NCI-H345 treated with DMSO at 0.1 percent for 48 hours (cell line): Measurements from ENCODE around the gene YPEL3.
"Not testable (repeated sequence)": the region's sequence is repeated elsewhere in the genome, so short reads cannot be mapped to it uniquely, and the experiment has no call there.

Experiments used
- DNase-seq: peaks from one replicate; lab custom pipeline; 2025; ENCODE audit not compliant: unreplicated experiment; lab: John Stamatoyannopoulos, UW

YPEL3 gene

GRCh38 chr16:30117768-30118167 lies 21.8 kb upstream of the YPEL3 start:
- no peak for DNase-seq

GRCh38 chr16:30116291-30117207 lies 20.5 kb upstream of the YPEL3 start:
- DNase-seq, result no peak

GRCh38 chr16:30115238-30115637 lies 19.2 kb upstream of the YPEL3 start:
- no peak for DNase-seq

DNA sequence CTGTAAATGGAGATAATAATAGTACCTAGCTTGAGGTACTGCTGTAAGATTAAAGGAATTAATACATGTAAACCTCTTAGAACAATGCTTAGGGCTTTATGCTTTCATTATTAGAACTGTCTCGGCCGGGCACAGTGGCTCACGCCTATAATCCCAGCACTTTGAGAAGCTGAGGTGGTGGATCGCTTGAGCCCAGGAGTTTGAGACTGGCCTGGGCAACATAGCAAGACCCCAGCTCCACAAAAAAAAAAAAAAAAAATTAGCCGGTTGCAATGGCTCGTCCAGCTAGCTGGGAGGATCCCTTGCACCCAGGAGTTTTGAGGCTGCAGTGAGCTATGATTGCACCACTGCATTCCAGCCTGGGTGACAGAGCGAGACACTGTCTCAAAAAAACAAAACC lies 18.8 kb upstream of the YPEL3 start:
- not testable (repeated sequence) for DNase-seq

DNA sequence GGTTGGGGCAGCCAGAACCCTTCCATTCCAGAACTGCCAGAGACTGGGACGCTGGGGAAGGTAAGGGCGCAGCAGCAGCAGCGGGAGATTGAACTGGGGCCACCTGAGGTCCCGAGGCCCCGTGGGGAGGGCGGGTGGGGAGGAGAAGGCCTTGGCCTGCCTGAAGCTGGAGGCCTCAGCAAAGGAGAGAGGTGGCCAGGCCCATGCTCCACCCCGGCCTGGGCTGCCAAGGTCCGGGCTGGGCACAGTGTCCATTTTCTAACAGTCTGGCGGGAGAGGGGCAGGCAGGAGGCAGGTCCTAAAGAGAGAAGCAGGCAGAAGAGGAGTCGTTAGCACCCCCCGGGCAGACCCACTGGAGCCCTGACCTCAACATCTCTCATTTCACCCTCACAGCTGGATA lies 18.4 kb upstream of the YPEL3 start:
- DNase-seq, result no peak

DNA sequence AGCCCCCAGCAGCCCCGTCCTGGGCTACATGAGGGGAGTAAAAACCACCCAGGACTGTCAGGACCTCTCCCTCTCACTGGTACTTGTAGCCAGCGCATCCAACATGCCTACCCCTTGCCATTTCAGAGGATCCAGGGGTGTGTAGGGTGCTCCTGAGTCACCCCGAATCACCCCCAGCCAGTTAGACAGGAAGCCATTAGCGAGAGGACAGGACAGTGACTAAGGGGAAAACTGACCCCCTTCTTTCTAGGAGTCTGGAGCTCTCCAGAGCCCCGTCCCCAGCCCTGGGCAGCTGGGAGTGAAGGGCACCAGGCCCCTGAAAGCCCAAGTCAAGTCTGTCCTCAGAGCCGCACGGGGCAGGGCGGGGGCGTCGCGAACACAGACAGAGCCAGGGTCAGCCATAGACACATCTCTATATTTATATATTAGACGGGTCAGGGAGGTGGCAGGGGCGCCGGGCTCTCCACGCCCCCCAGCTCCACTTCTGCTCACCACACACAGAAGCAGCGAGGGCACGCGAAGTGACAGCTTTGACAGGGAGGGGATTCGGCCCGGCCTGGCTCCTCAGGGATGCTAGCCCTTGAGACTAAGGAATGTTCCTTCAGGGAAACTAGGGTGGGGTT lies 17.8 kb upstream of the YPEL3 start:
- DNase-seq, result no peak

- no peak for DNase-seq
These were observed 17.2 kb upstream of the YPEL3 start, which contains the start of gene GDPD3 for GRCh38 chr16:30113031-30113710. GDPD3 (minus strand) TSS chr16:30113537; CDS start chr16:30113478, 59 bp downstream.

DNA sequence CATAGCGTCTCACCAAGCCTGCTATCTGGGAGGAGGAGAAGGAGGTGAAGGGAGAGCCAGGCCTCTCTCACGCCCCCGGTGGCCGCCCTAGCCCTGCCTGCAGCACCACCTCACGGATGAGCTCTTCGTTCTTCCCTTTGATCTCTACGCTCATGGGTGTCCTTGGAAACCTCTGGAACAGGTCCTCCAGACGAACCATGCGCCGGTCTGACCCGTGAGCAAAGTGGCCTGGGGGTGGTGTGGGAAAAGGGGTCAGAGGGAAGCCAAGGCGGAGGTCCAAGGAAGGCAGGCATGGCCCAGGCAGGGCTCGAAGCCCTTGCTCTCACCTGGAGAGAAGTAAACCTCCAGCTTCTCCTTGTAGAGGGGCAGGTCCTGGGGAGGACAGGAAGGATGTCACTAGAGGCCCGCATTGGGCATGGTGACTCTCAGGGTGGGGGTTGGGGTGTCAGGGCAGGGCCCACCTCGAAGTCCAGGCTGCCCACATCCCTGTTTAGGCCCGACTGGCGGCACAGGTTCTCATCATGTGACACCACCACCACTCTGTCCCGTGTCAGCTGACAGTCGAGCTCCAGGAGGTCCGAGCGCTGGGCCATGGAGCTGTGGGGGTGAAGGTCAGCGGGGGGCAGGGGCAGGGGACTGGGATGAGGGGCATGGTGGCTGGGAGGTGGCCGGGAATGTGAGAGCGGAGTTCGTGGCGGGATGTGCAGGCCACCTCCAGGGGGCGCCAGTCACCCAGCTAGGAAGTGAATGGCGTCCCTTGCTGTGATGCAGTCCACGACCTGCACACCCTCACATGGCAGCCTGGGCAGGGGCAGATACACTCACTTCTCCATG lies 16.4 kb upstream of the YPEL3 start:
- peak; percentile 11 for DNase-seq

- no peak for DNase-seq
These were observed 14.6 kb upstream of the YPEL3 start for GRCh38 chr16:30110661-30111060.

DNA sequence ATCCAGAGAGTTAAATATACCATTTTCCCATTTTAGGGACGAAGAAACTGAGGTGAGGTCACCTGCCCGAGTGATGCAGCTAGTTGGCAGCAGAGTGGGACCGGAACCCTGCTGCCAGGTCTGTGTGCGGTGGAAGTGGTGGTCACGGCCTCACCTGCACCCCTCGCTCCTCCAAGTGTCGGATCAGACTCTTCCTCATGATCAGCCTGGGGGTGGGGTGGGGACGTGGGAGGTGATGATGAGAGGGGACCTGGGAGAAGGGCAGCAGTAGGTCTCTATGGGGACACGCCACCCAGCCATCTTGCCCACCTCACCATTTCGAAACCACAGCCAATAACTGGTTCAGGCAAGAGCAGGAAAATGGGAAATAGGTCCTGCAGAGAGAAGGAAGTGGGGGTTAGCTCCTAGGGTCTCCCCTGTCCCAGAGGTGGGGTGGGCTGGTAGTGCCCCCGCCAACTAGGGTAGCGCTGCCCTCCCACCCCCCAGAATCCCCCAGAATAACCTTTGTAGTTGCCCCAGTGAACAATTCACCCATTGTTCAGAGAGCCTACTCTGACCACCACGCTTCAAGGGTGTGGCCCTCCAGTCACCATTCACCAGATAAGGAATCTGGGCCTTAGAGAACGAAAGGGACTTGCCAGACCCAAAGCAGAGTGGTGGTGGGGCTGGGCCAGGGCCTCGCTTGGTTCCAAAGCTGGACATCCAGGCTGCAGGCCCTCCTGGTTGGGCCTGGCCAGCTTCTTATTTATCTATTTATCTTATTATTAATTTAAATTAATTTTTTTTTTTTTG lies 12.2 kb upstream of the YPEL3 start:
- DNase-seq, result no peak

- no peak for DNase-seq
These were observed 8.5 kb upstream of the YPEL3 start for GRCh38 chr16:30104492-30104891.

GRCh38 chr16:30104090-30104489 lies 8.1 kb upstream of the YPEL3 start:
- DNase-seq, result no peak

DNA sequence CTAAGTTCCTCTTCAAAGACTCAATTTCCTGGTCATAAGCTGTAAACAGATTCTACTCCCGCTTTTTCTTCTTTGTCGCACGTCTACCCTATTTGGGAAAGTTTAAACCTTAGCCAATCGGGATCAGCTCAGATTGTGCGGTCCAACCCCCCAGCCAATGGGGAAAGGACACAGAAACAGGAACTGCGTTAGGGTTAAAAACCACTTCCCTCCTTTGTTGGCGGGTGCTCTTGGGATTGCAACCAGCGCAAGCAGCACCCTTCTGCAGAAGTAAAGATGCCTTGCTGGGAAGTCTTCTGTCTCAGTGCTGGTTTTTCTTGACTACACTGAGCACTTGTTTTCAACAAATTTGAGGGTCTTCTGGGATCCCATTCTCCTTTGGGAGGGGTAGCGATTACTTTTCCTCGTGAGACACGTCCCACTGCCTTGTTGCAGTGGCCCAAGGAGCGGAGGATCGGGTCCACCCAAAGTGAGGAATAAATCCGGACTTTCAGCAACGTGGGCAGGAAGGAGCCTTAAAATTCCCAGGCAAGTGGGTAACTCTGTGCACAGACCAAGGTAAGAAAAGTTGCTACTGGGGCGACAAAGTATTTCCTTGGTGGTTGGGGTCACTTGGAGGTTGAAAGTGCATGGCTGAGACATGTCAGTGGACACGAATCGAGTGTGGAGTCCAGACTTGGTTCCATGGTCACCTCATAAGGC lies 1.0 kb upstream of the YPEL3 start:
- DNase-seq, result no peak

GRCh38 chr16:30095166-30096078 lies 591 bp downstream of the YPEL3 start:
- DNase-seq, result no peak

DNA sequence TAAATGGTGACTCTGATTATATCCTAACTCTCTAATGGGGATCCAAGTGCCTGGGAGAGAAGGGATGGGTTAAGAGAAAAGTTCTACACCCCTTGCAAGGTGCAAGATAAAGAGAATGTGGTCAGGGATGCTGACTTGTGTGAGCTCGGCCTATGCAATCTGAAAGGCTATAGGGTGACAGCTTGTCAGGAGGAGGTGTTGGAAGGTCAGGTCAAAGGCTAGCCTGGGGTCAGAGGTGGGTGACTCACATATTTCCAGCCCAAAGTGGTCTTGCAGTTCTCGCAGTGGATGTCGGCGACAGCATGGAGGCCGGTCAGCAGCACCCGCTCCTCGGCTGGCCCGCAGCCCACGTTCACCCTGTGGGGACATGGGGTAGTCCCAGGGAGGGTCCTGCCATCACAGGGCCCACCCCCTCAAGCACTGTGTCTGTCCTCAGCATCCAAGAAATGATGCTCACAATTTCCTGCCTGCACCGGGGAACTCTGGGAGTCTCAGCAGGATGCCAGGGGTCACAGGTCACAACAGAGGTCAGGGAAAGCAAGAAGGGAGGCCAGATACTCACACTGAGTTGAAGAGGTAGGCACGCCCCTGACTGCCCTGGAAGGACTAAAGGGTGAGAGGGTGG lies 1.4 kb downstream of the YPEL3 start:
- DNase-seq, result no peak

DNA sequence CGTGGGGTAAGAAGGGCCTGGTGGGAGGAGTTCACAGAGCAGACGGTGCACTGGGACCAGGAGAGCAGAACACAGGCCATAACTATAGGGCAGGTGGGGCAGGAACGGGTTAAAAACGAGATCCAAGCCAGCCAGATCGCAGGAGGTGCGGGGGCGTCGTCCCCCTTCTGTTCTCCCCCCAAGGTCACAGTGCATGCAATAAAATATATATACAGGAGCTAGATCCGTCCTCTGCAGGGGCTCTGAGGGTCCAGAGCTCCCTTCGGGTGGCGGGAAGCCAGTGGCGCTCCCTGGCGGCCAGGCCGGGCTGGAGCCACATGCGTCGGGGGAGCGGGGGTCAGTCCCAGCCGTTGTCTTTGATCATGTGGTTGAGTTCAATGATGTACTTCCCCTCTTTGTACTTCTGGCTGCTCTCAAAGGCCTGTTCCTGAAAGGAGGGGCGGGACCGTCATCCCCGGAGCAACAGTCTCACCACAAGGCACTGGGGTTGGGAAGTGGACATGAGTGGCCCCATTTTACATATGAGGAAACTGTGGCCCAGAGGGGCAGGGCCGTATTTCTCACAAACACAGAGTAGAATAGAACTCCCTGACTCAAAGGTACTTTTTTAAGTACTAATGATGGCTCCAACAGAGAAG lies 3.5 kb downstream of the YPEL3 start:
- DNase-seq, result peak; percentile 18
